ENCODE measurements around the gene ADGRG6.
"Not testable (repeated sequence)": the region's sequence is repeated elsewhere in the genome, so short reads cannot be mapped to it uniquely, and the experiment has no call there.

The ADGRG6 gene

DNA sequence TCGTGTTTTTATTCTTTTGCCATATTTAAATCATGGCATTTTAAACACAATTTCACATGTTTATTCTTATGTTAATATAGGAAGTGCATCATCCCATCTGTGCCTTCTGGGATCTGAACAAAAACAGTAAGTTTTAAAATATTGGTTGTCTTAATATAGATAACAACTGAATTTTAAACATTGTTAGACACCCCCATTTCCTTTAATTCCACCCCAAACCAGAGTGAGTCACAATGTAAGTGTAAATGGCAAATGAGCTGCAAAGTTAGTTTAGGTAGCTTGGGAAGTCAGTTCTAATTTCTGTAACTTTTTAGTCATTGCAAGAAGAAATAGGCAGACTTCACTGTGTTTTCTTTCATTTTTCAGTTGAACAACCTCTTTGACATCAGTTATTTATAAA, 108.0 kb downstream of the ADGRG6 start:
- no peaks in the 10 kb centered on the region for H3K36me3 Mint-ChIP-seq
- no peaks in the 10 kb centered on the region for H3K9me3 Mint-ChIP-seq
- ATAC-seq (no peak), DNase-seq (ENCODE audit: low spot score in 2 of 2) (no peak)
- H3K4me3 Mint-ChIP-seq, result no peak overlapping the region
- H3K27ac Mint-ChIP-seq, result no peak overlapping the region
- no peaks in the 10 kb centered on the region for H3K4me1 Mint-ChIP-seq

DNA sequence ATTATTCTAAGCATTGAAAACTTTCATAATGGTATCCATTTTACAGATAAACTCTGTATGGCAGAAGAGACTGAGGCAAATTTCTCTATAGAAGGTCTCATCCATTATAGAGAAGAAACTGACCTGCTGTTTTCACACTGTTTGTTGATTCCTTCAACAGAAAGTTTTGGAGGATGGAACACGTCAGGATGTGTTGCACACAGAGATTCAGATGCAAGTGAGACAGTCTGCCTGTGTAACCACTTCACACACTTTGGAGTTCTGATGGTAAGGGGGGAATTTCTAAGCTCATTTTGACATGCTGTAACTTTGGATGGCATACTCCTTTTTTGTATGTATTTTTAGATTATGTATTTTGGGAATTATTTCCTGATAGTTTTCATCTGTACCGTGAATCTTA, 109.3 kb downstream of the ADGRG6 start:
- H3K4me1 Mint-ChIP-seq, result no peaks in the 10 kb centered on the region
- H3K4me3 Mint-ChIP-seq, result no peak overlapping the region
- no peak for DNase-seq (ENCODE audit: low spot score in 2 of 2)
- no peaks in the 10 kb centered on the region for H3K9me3 Mint-ChIP-seq
- H3K36me3 Mint-ChIP-seq, result no peaks in the 10 kb centered on the region
- H3K27ac Mint-ChIP-seq, result no peak overlapping the region
- no peak for ATAC-seq

- H3K36me3 Mint-ChIP-seq, result no peaks in the 10 kb centered on the region
- H3K4me1 Mint-ChIP-seq, result no peaks in the 10 kb centered on the region
- no peak overlapping the region for H3K4me3 Mint-ChIP-seq
- no peak for ATAC-seq
- no peak for DNase-seq (ENCODE audit: low spot score in 2 of 2)
- H3K27ac Mint-ChIP-seq, result no peak overlapping the region
- H3K9me3 Mint-ChIP-seq, result no peaks in the 10 kb centered on the region
Measured at GRCh38 chr6:142412241-142412640, 110.4 kb downstream of the ADGRG6 start.

DNA sequence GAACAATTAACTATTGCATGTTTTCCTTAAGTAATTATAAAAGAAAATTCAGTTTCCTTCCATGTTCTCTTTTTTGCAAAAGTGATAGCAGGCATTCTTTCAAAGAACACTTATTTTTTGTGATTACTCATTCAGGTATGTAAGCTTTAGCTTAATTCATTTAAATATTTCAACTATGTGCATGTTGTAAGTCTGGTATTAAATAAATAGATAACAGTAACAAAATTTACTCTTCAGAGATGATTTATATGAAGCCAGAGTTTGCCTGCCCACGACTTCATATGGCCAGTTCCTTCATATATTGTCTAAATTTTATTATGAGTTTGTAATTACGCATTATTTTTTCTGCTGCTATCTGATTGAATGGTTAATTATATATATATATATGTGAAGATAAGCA, 110.9 kb downstream of the ADGRG6 start:
- DNase-seq (ENCODE audit: low spot score in 2 of 2) (no peak), ATAC-seq (no peak)

GRCh38 chr6:142413111-142413510, 111.3 kb downstream of the ADGRG6 start:
- no peak overlapping the region for H3K4me3 Mint-ChIP-seq
- H3K9me3 Mint-ChIP-seq, result no peaks in the 10 kb centered on the region
- H3K4me1 Mint-ChIP-seq, result no peaks in the 10 kb centered on the region
- DNase-seq (ENCODE audit: low spot score in 2 of 2) (no peak), ATAC-seq (no peak)
- H3K36me3 Mint-ChIP-seq, result no peaks in the 10 kb centered on the region
- H3K27ac Mint-ChIP-seq, result no peak overlapping the region

More for the DNA sequence above, 110.9 kb downstream of the ADGRG6 start:
- H3K27ac Mint-ChIP-seq, result no peak overlapping the region
- no peaks in the 10 kb centered on the region for H3K4me1 Mint-ChIP-seq
- H3K9me3 Mint-ChIP-seq, result no peaks in the 10 kb centered on the region
- H3K36me3 Mint-ChIP-seq, result no peaks in the 10 kb centered on the region
- no peak overlapping the region for H3K4me3 Mint-ChIP-seq

GRCh38 chr6:142414462-142415250, 112.8 kb downstream of the ADGRG6 start:
- H3K4me3 Mint-ChIP-seq, result no peak overlapping the region
- H3K27ac Mint-ChIP-seq, result no peak overlapping the region
- no peaks in the 10 kb centered on the region for H3K36me3 Mint-ChIP-seq
- H3K4me1 Mint-ChIP-seq, result no peaks in the 10 kb centered on the region
- no peak for DNase-seq (ENCODE audit: low spot score in 2 of 2)
- no peaks in the 10 kb centered on the region for H3K9me3 Mint-ChIP-seq
- ATAC-seq, result no peak

DNA sequence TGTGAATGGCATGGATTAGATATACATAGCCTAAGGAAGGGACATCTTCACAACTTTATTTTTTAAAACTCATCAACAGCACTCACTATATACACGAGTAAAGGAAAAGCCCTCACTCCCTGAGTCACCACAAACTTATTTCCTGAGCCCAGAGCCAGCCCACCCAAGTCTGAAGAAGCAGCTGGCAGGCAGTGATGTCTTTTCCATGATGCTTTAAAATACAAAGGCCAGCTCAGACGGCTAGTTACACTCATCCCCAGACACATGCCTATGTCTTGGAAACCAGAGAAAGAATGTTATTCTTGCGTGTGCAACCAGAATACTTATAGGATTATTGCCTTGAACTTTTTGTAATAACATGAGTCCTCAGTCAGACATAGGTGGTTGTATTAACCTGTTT, 114.4 kb downstream of the ADGRG6 start:
- DNase-seq (ENCODE audit: low spot score in 2 of 2) (no peak), ATAC-seq (no peak)
- Mint-ChIP-seq H3K9me3 (no peaks in the 10 kb centered on the region), H3K4me1 (no peaks in the 10 kb centered on the region), H3K36me3 (no peaks in the 10 kb centered on the region), H3K27ac (no peak overlapping the region), H3K4me3 (no peak overlapping the region)

DNA sequence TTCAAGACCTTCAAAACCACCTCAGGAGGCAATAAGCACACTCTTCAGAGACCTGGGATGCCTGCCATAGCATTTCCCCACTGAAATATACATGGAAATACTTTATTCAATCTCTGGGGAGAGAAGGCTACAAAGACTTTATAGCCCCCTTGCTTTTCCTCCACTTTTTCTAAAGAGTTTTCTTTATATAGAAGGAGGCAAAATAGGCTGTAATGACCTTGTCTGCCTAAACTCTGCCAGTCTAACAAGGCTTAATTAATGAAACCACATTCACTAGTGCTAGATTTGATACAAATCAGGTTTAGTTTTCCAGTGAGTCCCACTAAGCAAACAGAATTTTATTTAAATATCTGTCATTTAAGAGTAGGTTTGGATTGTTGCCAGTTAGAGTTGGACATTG, 114.9 kb downstream of the ADGRG6 start:
- no peaks in the 10 kb centered on the region for H3K4me1 Mint-ChIP-seq
- no peak for DNase-seq (ENCODE audit: low spot score in 2 of 2)
- H3K27ac Mint-ChIP-seq, result no peak overlapping the region
- no peak overlapping the region for H3K4me3 Mint-ChIP-seq
- no peaks in the 10 kb centered on the region for H3K9me3 Mint-ChIP-seq
- no peak for ATAC-seq
- H3K36me3 Mint-ChIP-seq, result no peaks in the 10 kb centered on the region

GRCh38 chr6:142417331-142417750, 115.5 kb downstream of the ADGRG6 start:
- no peaks in the 10 kb centered on the region for H3K36me3 Mint-ChIP-seq
- no peak overlapping the region for H3K4me3 Mint-ChIP-seq
- no peaks in the 10 kb centered on the region for H3K4me1 Mint-ChIP-seq
- H3K9me3 Mint-ChIP-seq, result no peaks in the 10 kb centered on the region
- no peak for DNase-seq (ENCODE audit: low spot score in 2 of 2)
- H3K27ac Mint-ChIP-seq, result no peak overlapping the region
- ATAC-seq, result no peak

- no peaks in the 10 kb centered on the region for H3K9me3 Mint-ChIP-seq
- no peaks in the 10 kb centered on the region for H3K36me3 Mint-ChIP-seq
- no peak for DNase-seq (ENCODE audit: low spot score in 2 of 2)
- no peaks in the 10 kb centered on the region for H3K4me1 Mint-ChIP-seq
- no peak for ATAC-seq
- H3K4me3 Mint-ChIP-seq, result no peak overlapping the region
- H3K27ac Mint-ChIP-seq, result no peak overlapping the region
Measured at GRCh38 chr6:142419071-142419470, 117.3 kb downstream of the ADGRG6 start.

- no peak overlapping the region for H3K27ac Mint-ChIP-seq
- DNase-seq (ENCODE audit: low spot score in 2 of 2) (no peak), ATAC-seq (no peak)
- no peak overlapping the region for H3K4me3 Mint-ChIP-seq
- H3K9me3 Mint-ChIP-seq, result no peaks in the 10 kb centered on the region
- H3K36me3 Mint-ChIP-seq, result no peaks in the 10 kb centered on the region
- H3K4me1 Mint-ChIP-seq, result no peaks in the 10 kb centered on the region
Measured at GRCh38 chr6:142420802-142421201, 119.0 kb downstream of the ADGRG6 start.

GRCh38 chr6:142421285-142422117, 119.7 kb downstream of the ADGRG6 start:
- no peaks in the 10 kb centered on the region for H3K9me3 Mint-ChIP-seq
- no peaks in the 10 kb centered on the region for H3K4me1 Mint-ChIP-seq
- ATAC-seq (no peak), DNase-seq (ENCODE audit: low spot score in 2 of 2) (no peak)
- no peak overlapping the region for H3K27ac Mint-ChIP-seq
- no peaks in the 10 kb centered on the region for H3K36me3 Mint-ChIP-seq
- no peak overlapping the region for H3K4me3 Mint-ChIP-seq

DNA sequence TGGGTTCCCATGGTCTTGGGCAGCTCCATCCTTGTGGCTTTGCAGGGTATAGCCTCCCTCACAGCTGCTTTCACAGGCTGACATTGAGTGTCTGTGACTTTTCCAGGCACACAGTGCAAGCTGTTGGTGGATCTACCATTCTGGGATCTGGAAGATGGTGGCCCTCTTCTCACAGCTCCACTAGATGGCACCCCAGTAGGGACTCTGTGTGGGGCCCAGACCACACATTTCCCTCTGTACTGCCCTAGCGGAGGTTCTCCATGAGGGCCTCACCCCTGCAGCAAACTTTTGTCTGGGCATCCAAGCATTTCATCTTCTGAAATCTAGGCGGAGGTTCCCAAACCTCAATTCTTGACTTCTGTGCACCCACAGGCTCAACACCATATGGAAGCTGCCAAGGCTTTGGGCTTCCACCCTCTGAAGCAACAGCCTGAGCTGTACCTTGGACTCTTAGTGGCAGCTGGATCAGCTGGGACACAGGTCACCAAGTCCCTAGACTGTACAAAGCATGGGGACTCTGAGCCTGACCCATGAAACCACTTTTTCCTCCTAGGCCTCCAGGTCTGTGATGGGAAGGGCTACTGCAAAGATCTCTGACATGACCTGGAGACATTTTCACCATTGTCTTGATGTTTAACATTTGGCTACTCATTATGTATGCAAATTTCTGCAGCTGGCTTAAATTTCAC, 124.8 kb downstream of the ADGRG6 start:
- not testable (repeated sequence) for H3K4me1 Mint-ChIP-seq; H3K27ac Mint-ChIP-seq; H3K4me3 Mint-ChIP-seq; DNase-seq (ENCODE audit: low spot score in 2 of 2); H3K9me3 Mint-ChIP-seq; H3K36me3 Mint-ChIP-seq; ATAC-seq

- H3K4me3 Mint-ChIP-seq, H3K36me3 Mint-ChIP-seq, ATAC-seq: not testable (repeated sequence)
Measured at GRCh38 chr6:142428468-142428867, 126.7 kb downstream of the ADGRG6 start.

DNA sequence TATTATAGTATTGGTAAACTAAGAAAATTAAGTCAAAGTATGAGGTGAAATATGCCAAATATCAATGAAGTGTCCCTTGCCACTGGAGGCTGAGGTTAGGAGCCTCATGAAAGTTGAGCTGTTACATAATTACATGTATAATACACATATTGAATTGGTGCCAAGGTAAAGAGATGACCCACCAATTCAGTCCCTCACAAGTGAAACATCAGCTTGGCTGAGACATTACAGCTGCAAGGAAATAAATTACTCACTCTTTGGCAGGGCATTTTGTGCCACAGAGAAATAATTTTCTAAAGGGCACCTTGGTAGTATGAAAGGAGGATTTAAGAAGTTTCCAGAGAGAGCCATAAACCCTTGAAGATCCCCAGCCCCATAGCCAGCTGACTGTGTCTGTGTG, 127.4 kb downstream of the ADGRG6 start:
- DNase-seq (ENCODE audit: low spot score in 2 of 2), result no peak
- H3K27ac Mint-ChIP-seq, result no peak overlapping the region
- H3K36me3 Mint-ChIP-seq, result no peaks in the 10 kb centered on the region

More at GRCh38 chr6:142428468-142428867, 126.7 kb downstream of the ADGRG6 start:
- H3K4me1 Mint-ChIP-seq; DNase-seq (ENCODE audit: low spot score in 2 of 2); H3K9me3 Mint-ChIP-seq; H3K27ac Mint-ChIP-seq: not testable (repeated sequence)

More for the DNA sequence above, 127.4 kb downstream of the ADGRG6 start:
- H3K4me3 Mint-ChIP-seq, result no peak overlapping the region
- no peak for ATAC-seq
- H3K9me3 Mint-ChIP-seq, result peaks cover 3% of the 10 kb centered on the region
- H3K4me1 Mint-ChIP-seq, result no peaks in the 10 kb centered on the region

Measured in stimulated activated effector memory CD8-positive, alpha-beta T cell treated with anti-CD3 and anti-CD28 coated beads, Interleukin-12 subunit alpha, Interleukin-12 subunit beta, amount 100 ng/mL, for 72 hours (primary cell).